WTC11 (cell line): ENCODE measurements around the gene RCC2. TPM values are rescaled to one million over a fixed set of nuclear protein-coding genes. Genes with fewer than 3 reads are reported as not detected.

Experiments used
- ATAC-seq: fragments of 200-7000 bp; cut with Tn5 transposase; 2 replicates; pipeline ENCODE4 v1.10.0; 2021; ENCODE audit warnings: mild to moderate bottlenecking, moderate library complexity
- CTCF ChIA-PET: fragments of 300-600 bp; sonication (Branson Sonifier 250); formaldehyde crosslinking; loops from one replicate; lab custom pipeline; 2021; ENCODE audit warnings: antibody characterized with exemption; lab: Charles Lee
- POLR2A ChIA-PET: fragments of 350-600 bp; sonication (Branson Sonifier 250); formaldehyde crosslinking; loops from one replicate; lab custom pipeline; 2021; ENCODE audit warnings: antibody characterized with exemption; lab: Charles Lee
- DNase-seq: peaks from one replicate; pipeline ENCODE4 v3.0.0; 2021; ENCODE audit warnings: low spot score
- H3K27ac Mint-ChIP-seq: 2 replicates; pipeline ENCODE4 v1.8.0; 2021; ENCODE audit warnings: mixed read lengths
- H3K27me3 Mint-ChIP-seq: 2 replicates; pipeline ENCODE4 v1.8.0; 2021; ENCODE audit warnings: low read depth, mild to moderate bottlenecking, moderate library complexity, mixed read lengths
- H3K36me3 Mint-ChIP-seq: 2 replicates; pipeline ENCODE4 v1.8.0; 2021; ENCODE audit warnings: mixed read lengths
- H3K4me1 Mint-ChIP-seq: 2 replicates; pipeline ENCODE4 v1.8.0; 2022; ENCODE audit warnings: mixed read lengths
- H3K4me3 Mint-ChIP-seq: 2 replicates; pipeline ENCODE4 v1.8.0; 2021; ENCODE audit warnings: mild to moderate bottlenecking, moderate library complexity, mixed read lengths
- H3K9me3 Mint-ChIP-seq: 2 replicates; pipeline ENCODE4 v1.8.0; 2021; ENCODE audit warnings: mixed read lengths
- ERG ChIP-seq: fragments of 250-450 bp; sonication (Bioruptor Pico); IDR thresholded peaks from 2 replicates; pipeline ENCODE4 v1.8.0; 2021; ENCODE audit warnings: mild to moderate bottlenecking
- FOXK1 ChIP-seq: sonication (generic); formaldehyde crosslinking; IDR thresholded peaks from 2 replicates; pipeline ENCODE4 v1.8.0; 2022; ENCODE audit warnings: mild to moderate bottlenecking, moderate library complexity, missing genetic modification reagents
- IRF2 ChIP-seq: sonication (generic); formaldehyde crosslinking; IDR thresholded peaks from 2 replicates; pipeline ENCODE4 v1.8.0; 2022; ENCODE audit warnings: low read depth, missing genetic modification reagents, borderline replicate concordance
- KAT7 ChIP-seq: sonication (generic); formaldehyde crosslinking; IDR thresholded peaks from 2 replicates; pipeline ENCODE4 v1.8.1; 2023; ENCODE audit warnings: missing genetic modification reagents, mild to moderate bottlenecking, borderline replicate concordance
- MAX ChIP-seq: sonication (generic); formaldehyde crosslinking; IDR thresholded peaks from 2 replicates; pipeline ENCODE4 v1.8.0; 2022; ENCODE audit warnings: mild to moderate bottlenecking, missing genetic modification reagents
- MYBL2 ChIP-seq: sonication (generic); formaldehyde crosslinking; IDR thresholded peaks from 2 replicates; pipeline ENCODE4 v1.8.1; 2023; ENCODE audit warnings: mild to moderate bottlenecking, moderate library complexity, missing genetic modification reagents
- NR1H2 ChIP-seq: sonication (generic); formaldehyde crosslinking; IDR thresholded peaks from 2 replicates; pipeline ENCODE4 v1.9.0; 2021; ENCODE audit warnings: mild to moderate bottlenecking, moderate library complexity, missing genetic modification reagents
- SMAD4 ChIP-seq: sonication (generic); formaldehyde crosslinking; IDR thresholded peaks from 2 replicates; pipeline ENCODE4 v1.8.0; 2022; ENCODE audit warnings: mild to moderate bottlenecking, missing genetic modification reagents
- TEAD4 ChIP-seq: sonication (generic); formaldehyde crosslinking; IDR thresholded peaks from 2 replicates; pipeline ENCODE4 v1.8.0; 2022; ENCODE audit warnings: mild to moderate bottlenecking, missing genetic modification reagents
- ZNF232 ChIP-seq: sonication (generic); formaldehyde crosslinking; IDR thresholded peaks from 2 replicates; pipeline ENCODE4 v1.8.0; 2022; ENCODE audit warnings: mild to moderate bottlenecking, missing genetic modification reagents
- ZNF263 ChIP-seq: sonication (generic); formaldehyde crosslinking; IDR thresholded peaks from 2 replicates; pipeline ENCODE4 v1.8.1; 2022; ENCODE audit warnings: low read depth, mild to moderate bottlenecking, moderate library complexity, missing genetic modification reagents
- ZNF423 ChIP-seq: fragments of 250-450 bp; sonication (Bioruptor Pico); IDR thresholded peaks from 2 replicates; pipeline ENCODE4 v2.1.2; 2022; ENCODE audit warnings: mild to moderate bottlenecking, moderate library complexity
- total RNA-seq: library from RNA; stranded (reverse); gene quantifications from 3 replicates; pipeline ENCODE4 v1.2.3, GENCODE V29; 2021
- TF ChIP-seq, protein P1 (sequence below): fragments of 250-450 bp; sonication (Bioruptor Pico); conservative IDR thresholded peaks from 2 replicates; pipeline ENCODE4 v1.9.0; 2021; ENCODE audit warnings: mild to moderate bottlenecking
- TF ChIP-seq, protein P2 (sequence below): sonication (generic); formaldehyde crosslinking; IDR thresholded peaks from 2 replicates; pipeline ENCODE4 v1.8.0; 2022; ENCODE audit warnings: mild to moderate bottlenecking, missing genetic modification reagents
- TF ChIP-seq, protein P3 (sequence below): sonication (generic); formaldehyde crosslinking; IDR thresholded peaks from 2 replicates; pipeline ENCODE4 v1.8.1; 2023; ENCODE audit warnings: mild to moderate bottlenecking, missing genetic modification reagents, moderate library complexity

Gene RCC2
- total RNA-seq, 1 experiment from 2014 or later, result 377 TPM

- TF ChIP-seq, protein P1, sequence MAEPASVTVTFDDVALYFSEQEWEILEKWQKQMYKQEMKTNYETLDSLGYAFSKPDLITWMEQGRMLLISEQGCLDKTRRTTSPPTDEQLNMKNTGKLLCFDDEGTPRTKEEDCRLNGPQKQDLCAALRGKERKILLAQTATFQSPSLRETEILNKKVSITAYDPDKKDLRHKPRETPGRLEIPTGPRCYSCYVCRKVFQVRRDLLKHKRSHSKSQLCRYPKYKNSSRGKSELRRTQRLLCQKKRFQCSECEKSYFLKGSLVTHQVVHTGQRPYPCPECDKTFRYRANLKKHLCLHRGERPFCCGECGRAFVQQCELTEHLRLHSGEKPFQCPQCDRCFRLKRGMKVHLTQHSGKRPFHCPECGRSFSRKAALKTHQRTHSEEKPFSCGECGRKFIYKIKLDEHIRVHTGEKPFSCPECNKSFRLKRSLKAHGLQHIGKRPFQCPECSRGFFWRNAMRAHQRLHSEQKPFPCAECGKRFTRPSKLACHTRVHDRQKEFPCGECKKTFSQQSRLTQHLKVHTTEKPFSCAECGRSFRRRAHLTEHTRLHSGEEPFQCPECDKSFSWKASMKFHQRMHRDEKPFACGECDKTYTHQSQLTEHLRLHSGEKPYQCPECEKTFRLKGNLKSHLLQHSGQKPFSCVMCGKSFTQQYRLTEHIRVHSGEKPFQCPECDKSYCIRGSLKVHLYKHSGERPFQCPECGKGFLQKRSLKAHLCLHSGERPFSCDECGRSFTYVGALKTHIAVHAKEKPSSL (CRISPR knock-in tag), result no peak
- no peak for TF ChIP-seq MAX
- no peak for TF ChIP-seq NR1H2 (CRISPR knock-in tag)
Observed at GRCh38 chr1:17429183-17429582, 10.3 kb downstream of the RCC2 start (continued).

GRCh38 chr1:17427696-17428660 lies 11.5 kb downstream of the RCC2 start:
- peak overlapping the region; percentile 97 for H3K27ac Mint-ChIP-seq
- no peak overlapping the region for H3K4me3 Mint-ChIP-seq
- H3K4me1 Mint-ChIP-seq, result peaks cover 68% of the 10 kb centered on the region
- no peak for ATAC-seq
- ChIA-PET POLR2A (interaction anchor here (0.6 kb wide), 1 partner anchor 134 kb away, joined by 3 read pairs; no protein-coding TSS in a partner anchor), CTCF (interaction anchor here (0.9 kb wide), 1 partner anchor 145 kb away, joined by 3 read pairs; no protein-coding TSS in a partner anchor)
- TF ChIP-seq KAT7 (CRISPR knock-in tag), result no peak
- TF ChIP-seq ZNF423, result no peak
- TF ChIP-seq TEAD4 (CRISPR knock-in tag), result no peak
- TF ChIP-seq MYBL2, result no peak
- TF ChIP-seq ZNF232 (CRISPR knock-in tag), result no peak
- no peak for DNase-seq
- no peaks in the 10 kb centered on the region for H3K9me3 Mint-ChIP-seq
- no peaks in the 10 kb centered on the region for H3K27me3 Mint-ChIP-seq
- peaks cover 79% of the 10 kb centered on the region for H3K36me3 Mint-ChIP-seq

DNA sequence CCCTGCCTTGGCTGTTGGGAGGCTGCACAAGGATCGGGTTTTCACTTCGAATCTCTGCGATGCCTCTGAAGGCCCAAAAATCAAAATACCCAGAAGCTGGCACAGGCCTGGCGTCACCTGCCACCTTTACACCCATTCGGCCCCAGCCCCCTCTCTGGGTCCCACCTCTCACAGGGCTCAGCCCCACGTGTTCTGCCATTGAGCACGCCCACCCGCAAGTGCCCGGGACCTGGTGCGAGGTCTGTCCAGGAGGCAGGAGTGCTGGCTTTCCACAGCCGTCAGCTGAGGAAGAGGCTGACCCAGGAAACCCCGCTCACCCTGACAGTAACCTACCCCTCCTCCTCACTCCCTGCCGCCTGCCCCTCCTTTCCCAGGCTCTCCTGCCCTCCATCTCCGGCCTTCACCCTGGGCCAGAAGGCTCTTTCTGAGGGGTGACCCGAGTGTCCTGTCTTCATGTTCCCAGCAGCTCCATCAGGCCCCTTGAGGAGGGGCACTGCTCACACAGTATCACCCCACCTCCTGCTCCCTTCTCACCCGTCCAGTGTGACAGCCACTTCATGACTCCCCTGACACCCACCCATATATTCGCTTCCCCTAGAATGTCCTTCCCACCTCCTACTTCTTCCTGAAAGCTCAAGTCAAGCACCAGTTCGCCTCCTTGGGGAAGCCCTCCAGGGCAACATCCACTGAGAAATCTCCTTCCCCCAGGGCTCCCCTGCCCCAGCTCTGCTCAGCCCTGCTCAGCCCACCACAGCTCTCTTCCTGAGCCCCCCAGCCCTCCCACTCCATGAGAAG lies 13.5 kb downstream of the RCC2 start:
- no peak overlapping the region for H3K4me3 Mint-ChIP-seq
- no peak for DNase-seq
- ChIA-PET POLR2A (no interaction called here), CTCF (interaction anchor here (0.7 to 1.6 kb wide), 2 partner anchors 13 to 52 kb away, joined by 3 to 4 read pairs; partner anchors contain the start of gene RCC2)
- H3K36me3 Mint-ChIP-seq, result peaks cover 85% of the 10 kb centered on the region
- ATAC-seq, result no peak
- peak overlapping the region; percentile 85 for H3K27ac Mint-ChIP-seq
- TF ChIP-seq ZNF263 (CRISPR knock-in tag), result no peak
- TF ChIP-seq IRF2 (CRISPR knock-in tag), result no peak
- TF ChIP-seq ZNF232 (CRISPR knock-in tag), result no peak
- TF ChIP-seq, protein P2, sequence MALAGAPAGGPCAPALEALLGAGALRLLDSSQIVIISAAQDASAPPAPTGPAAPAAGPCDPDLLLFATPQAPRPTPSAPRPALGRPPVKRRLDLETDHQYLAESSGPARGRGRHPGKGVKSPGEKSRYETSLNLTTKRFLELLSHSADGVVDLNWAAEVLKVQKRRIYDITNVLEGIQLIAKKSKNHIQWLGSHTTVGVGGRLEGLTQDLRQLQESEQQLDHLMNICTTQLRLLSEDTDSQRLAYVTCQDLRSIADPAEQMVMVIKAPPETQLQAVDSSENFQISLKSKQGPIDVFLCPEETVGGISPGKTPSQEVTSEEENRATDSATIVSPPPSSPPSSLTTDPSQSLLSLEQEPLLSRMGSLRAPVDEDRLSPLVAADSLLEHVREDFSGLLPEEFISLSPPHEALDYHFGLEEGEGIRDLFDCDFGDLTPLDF (CRISPR knock-in tag), result no peak
- no peak for TF ChIP-seq ERG
- TF ChIP-seq, protein P3, sequence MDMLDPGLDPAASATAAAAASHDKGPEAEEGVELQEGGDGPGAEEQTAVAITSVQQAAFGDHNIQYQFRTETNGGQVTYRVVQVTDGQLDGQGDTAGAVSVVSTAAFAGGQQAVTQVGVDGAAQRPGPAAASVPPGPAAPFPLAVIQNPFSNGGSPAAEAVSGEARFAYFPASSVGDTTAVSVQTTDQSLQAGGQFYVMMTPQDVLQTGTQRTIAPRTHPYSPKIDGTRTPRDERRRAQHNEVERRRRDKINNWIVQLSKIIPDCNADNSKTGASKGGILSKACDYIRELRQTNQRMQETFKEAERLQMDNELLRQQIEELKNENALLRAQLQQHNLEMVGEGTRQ (CRISPR knock-in tag), result no peak
- no peak for TF ChIP-seq SMAD4 (CRISPR knock-in tag)
- TF ChIP-seq FOXK1 (CRISPR knock-in tag), result no peak
- no peaks in the 10 kb centered on the region for H3K27me3 Mint-ChIP-seq
- peaks cover 66% of the 10 kb centered on the region for H3K4me1 Mint-ChIP-seq
- H3K9me3 Mint-ChIP-seq, result no peaks in the 10 kb centered on the region
